Caco-2 (cell line): Measurements from ENCODE around the gene NUDCD3. TPM values are rescaled to one million over a fixed set of nuclear protein-coding genes. Genes with fewer than 3 reads are reported as not detected.

Experiments
- BruUV-seq: library from RNA; stranded (reverse); fragments of 400-500 nt; replicated peaks from 2 replicates; lab custom pipeline; 2021; lab: Mats Ljungman, UMichigan
- CTCF ChIA-PET: fragments of 300-600 bp; sonication (Branson Sonifier 250); formaldehyde crosslinking; loops from one replicate; lab custom pipeline; 2022; ENCODE audit warnings: antibody characterized with exemption; lab: Charles Lee
- POLR2A ChIA-PET: fragments of 300-600 bp; sonication (Branson Sonifier 250); formaldehyde crosslinking; loops from one replicate; lab custom pipeline; 2022; ENCODE audit warnings: antibody characterized with exemption; lab: Charles Lee
- DNase-seq, 2 experiments: peaks; one replicate each; pipeline versions ENCODE4 v3.0.0 to v3.0.0-alpha.2; 2020 to 2022
- H3K27me3 ChIP-seq: replicated peaks from 2 replicates; pipeline ENCODE4 v1.6.0; 2011; ENCODE audit warnings: low read length; ENCODE audit not compliant: control insufficient read depth, insufficient read depth
- H3K36me3 ChIP-seq: 2 replicates; pipeline ENCODE4 v1.5.1; 2011; ENCODE audit warnings: low read length; ENCODE audit not compliant: control insufficient read depth, insufficient read depth
- H3K4me1 ChIP-seq: fragments of 250-450 bp; sonication (Bioruptor Pico); 2 replicates; pipeline ENCODE4 v1.5.1; 2020; ENCODE audit warnings: mild to moderate bottlenecking
- H3K4me3 ChIP-seq: 2 replicates; pipeline ENCODE4 v1.5.1; 2011; ENCODE audit warnings: low read depth, mild to moderate bottlenecking, control low read depth, low read length
- H3K9me3 ChIP-seq: fragments of 250-450 bp; sonication (Bioruptor Pico); 2 replicates; pipeline ENCODE4 v1.5.1; 2020; ENCODE audit warnings: mild to moderate bottlenecking, moderate library complexity
- H3K27ac Mint-ChIP-seq: one replicate; pipeline ENCODE4 v1.8.0; 2022; ENCODE audit warnings: mixed read lengths; ENCODE audit not compliant: unreplicated experiment
- H3K27me3 Mint-ChIP-seq: one replicate; pipeline ENCODE4 v1.8.0; 2022; ENCODE audit warnings: mixed read lengths; ENCODE audit not compliant: insufficient read depth, unreplicated experiment
- H3K36me3 Mint-ChIP-seq: one replicate; pipeline ENCODE4 v1.8.0; 2022; ENCODE audit warnings: mild to moderate bottlenecking, mixed read lengths; ENCODE audit not compliant: insufficient read depth, unreplicated experiment
- H3K4me1 Mint-ChIP-seq: one replicate; pipeline ENCODE4 v1.8.0; 2022; ENCODE audit warnings: low read depth, mixed read lengths; ENCODE audit not compliant: unreplicated experiment
- H3K4me3 Mint-ChIP-seq: one replicate; pipeline ENCODE4 v1.8.0; 2022; ENCODE audit warnings: mild to moderate bottlenecking, moderate library complexity, mixed read lengths; ENCODE audit not compliant: unreplicated experiment
- H3K9me3 Mint-ChIP-seq: one replicate; pipeline ENCODE4 v1.8.0; 2022; ENCODE audit warnings: mixed read lengths; ENCODE audit not compliant: unreplicated experiment
- intact Hi-C: fragments of 100-400 bp; cut with micrococcal nuclease; formaldehyde crosslinking; loops from one replicate; pipeline ENCODE4 v1.10.0; 2022; ENCODE audit not compliant: unreplicated experiment
- total RNA-seq: library from RNA; stranded (reverse); gene quantifications from 2 replicates; pipeline ENCODE4 v1.2.3, GENCODE V29; 2022
- TF ChIP-seq, protein P1 (sequence below), 2 experiments: fragments of 200-600 bp in 1 of 2; IDR thresholded peaks; 1 replicate in 1 of 2; 2 replicates in 1 of 2; pipeline versions ENCODE4 v1.5.1 to v1.8.0; 2011 to 2022; ENCODE audit warnings: antibody characterized with exemption in 1 of 2, control low read depth in 1 of 2, inconsistent platforms in 1 of 2, low read depth in 1 of 2, low read length in 1 of 2, mild to moderate bottlenecking in 1 of 2, moderate library complexity in 1 of 2; ENCODE audit not compliant: insufficient read depth in 1 of 2, severe bottlenecking in 1 of 2, unreplicated experiment in 1 of 2

NUDCD3 gene
- total RNA-seq, 1 experiment from 2014 or later = 116 TPM

GRCh38 chr7:44333911-44334733, 156.3 kb downstream of the NUDCD3 start:
- no TSS peak for BruUV-seq
- ChIA-PET CTCF (no interaction called here), POLR2A (no interaction called here)
- H3K27ac Mint-ChIP-seq = no peak overlapping the region
- H3K4me3 Mint-ChIP-seq = no peak overlapping the region
- Histone ChIP-seq H3K9me3 (no peaks in the 10 kb centered on the region), H3K36me3 (no peaks in the 10 kb centered on the region), H3K4me3 (no peak overlapping the region), H3K27me3 (no peaks in the 10 kb centered on the region), H3K4me1 (no peaks in the 10 kb centered on the region)
- H3K4me1 Mint-ChIP-seq = no peaks in the 10 kb centered on the region
- H3K36me3 Mint-ChIP-seq = no peaks in the 10 kb centered on the region
- no peaks in the 10 kb centered on the region for H3K9me3 Mint-ChIP-seq
- DNase-seq = no peak
- intact Hi-C loops = no loop called here
- peaks cover 22% of the 10 kb centered on the region for H3K27me3 Mint-ChIP-seq
- TF ChIP-seq, protein P1, sequence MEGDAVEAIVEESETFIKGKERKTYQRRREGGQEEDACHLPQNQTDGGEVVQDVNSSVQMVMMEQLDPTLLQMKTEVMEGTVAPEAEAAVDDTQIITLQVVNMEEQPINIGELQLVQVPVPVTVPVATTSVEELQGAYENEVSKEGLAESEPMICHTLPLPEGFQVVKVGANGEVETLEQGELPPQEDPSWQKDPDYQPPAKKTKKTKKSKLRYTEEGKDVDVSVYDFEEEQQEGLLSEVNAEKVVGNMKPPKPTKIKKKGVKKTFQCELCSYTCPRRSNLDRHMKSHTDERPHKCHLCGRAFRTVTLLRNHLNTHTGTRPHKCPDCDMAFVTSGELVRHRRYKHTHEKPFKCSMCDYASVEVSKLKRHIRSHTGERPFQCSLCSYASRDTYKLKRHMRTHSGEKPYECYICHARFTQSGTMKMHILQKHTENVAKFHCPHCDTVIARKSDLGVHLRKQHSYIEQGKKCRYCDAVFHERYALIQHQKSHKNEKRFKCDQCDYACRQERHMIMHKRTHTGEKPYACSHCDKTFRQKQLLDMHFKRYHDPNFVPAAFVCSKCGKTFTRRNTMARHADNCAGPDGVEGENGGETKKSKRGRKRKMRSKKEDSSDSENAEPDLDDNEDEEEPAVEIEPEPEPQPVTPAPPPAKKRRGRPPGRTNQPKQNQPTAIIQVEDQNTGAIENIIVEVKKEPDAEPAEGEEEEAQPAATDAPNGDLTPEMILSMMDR (IDR thresholded peaks at IDR 0.05; ENCODE audit: insufficient read depth in 1 of 2, low read depth in 1 of 2, low read length in 1 of 2, severe bottlenecking in 1 of 2, unreplicated experiment in 1 of 2) = no peak

DNA sequence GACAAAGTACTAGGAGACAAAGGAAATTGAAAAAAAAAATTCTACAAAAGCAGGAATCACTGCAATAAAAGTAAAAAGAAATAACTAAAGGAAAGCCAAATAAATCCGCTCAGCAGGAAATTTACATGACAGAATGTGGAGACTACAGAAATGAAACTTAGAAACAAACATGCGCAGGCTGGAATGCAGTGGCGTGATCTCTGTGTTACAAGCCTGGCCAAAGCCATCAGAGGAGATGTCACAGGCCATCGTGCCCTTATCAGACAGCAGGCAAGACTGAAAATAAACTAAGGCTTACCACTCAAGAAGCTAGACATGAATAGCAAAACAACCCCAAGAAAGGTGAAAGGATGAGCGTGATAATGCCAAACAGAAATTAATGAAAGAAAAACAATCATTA, 158.8 kb downstream of the NUDCD3 start:
- Histone ChIP-seq H3K9me3 (no peaks in the 10 kb centered on the region), H3K4me1 (no peaks in the 10 kb centered on the region), H3K27me3 (no peaks in the 10 kb centered on the region; the same call in 1 of the 2 replicates), H3K36me3 (no peaks in the 10 kb centered on the region), H3K4me3 (no peak overlapping the region)
- BruUV-seq = no TSS peak
- TF ChIP-seq, protein P1 (IDR thresholded peaks at IDR 0.05; ENCODE audit: insufficient read depth in 1 of 2, low read depth in 1 of 2, low read length in 1 of 2, severe bottlenecking in 1 of 2, unreplicated experiment in 1 of 2) = no peak
- Mint-ChIP-seq H3K27me3 (peaks cover 19% of the 10 kb centered on the region), H3K9me3 (no peaks in the 10 kb centered on the region), H3K4me3 (no peak overlapping the region), H3K36me3 (no peaks in the 10 kb centered on the region), H3K4me1 (no peaks in the 10 kb centered on the region), H3K27ac (no peak overlapping the region)
- DNase-seq = no peak
- CTCF ChIA-PET = no interaction called here
- POLR2A ChIA-PET = no interaction called here
- intact Hi-C loops = no loop called here

GRCh38 chr7:44330331-44330730, 160.1 kb downstream of the NUDCD3 start:
- peaks cover 7% of the 10 kb centered on the region for H3K4me1 Mint-ChIP-seq
- intact Hi-C loops = no loop called here
- Histone ChIP-seq H3K27me3 (peaks cover 2% of the 10 kb centered on the region), H3K4me1 (no peaks in the 10 kb centered on the region), H3K36me3 (no peaks in the 10 kb centered on the region), H3K9me3 (no peaks in the 10 kb centered on the region), H3K4me3 (no peak overlapping the region)
- no peak for DNase-seq
- TF ChIP-seq, protein P1 (IDR thresholded peaks at IDR 0.05; ENCODE audit: insufficient read depth in 1 of 2, low read depth in 1 of 2, low read length in 1 of 2, severe bottlenecking in 1 of 2, unreplicated experiment in 1 of 2) = no peak
- no peaks in the 10 kb centered on the region for H3K36me3 Mint-ChIP-seq
- BruUV-seq = no TSS peak
- H3K9me3 Mint-ChIP-seq = no peaks in the 10 kb centered on the region
- POLR2A ChIA-PET = no interaction called here
- CTCF ChIA-PET = no interaction called here
- peaks cover 15% of the 10 kb centered on the region for H3K27me3 Mint-ChIP-seq
- H3K4me3 Mint-ChIP-seq = no peak overlapping the region
- no peak overlapping the region for H3K27ac Mint-ChIP-seq
